GM21526 (cell line): ENCODE data around the gene PRELID2.
"Not testable (repeated sequence)": the region's sequence is repeated elsewhere in the genome, so short reads cannot be mapped to it uniquely, and the experiment has no call there.

ENCODE experiments used
- ATAC-seq: cut with Tn5 transposase; IDR thresholded peaks from one replicate; pipeline ENCODE4 v1.9.1; 2021; ENCODE audit warnings: moderate library complexity; ENCODE audit not compliant: unreplicated experiment, low FRiP score

The PRELID2 gene

GRCh38 chr5:145834917-145835847, at the start of gene PRELID2:
TSS of gene PRELID2 (minus strand) at chr5:145835342. CDS start at chr5:145835251, 91 bp downstream.
- ATAC-seq = peak; percentile 86

DNA sequence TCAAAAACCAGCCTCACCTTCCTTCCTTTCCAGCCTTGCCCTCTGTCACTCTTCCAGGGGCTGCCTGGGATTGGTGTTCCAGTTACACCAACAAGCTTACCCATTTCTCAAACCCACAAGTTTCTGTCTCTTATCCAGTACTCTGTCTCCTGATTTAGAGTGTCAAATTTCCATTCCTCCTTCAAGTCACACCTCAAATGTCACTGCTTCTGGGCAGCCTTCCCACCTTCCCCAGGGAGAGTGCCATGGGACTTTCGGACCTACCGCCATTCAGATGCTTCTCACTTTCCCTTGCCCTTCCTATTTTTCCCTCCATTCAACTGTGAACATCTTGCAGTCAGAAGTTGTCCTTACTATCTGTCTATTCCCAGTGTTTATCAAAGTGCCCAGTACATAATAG, 39.6 kb upstream of the PRELID2 start:
- no peak for ATAC-seq

GRCh38 chr5:145872914-145873313, 37.8 kb upstream of the PRELID2 start, which contains the start of gene GRXCR2:
TSS of gene GRXCR2 (minus strand) at chr5:145873014. CDS start at chr5:145872968, 46 bp downstream.
- ATAC-seq = no peak

DNA sequence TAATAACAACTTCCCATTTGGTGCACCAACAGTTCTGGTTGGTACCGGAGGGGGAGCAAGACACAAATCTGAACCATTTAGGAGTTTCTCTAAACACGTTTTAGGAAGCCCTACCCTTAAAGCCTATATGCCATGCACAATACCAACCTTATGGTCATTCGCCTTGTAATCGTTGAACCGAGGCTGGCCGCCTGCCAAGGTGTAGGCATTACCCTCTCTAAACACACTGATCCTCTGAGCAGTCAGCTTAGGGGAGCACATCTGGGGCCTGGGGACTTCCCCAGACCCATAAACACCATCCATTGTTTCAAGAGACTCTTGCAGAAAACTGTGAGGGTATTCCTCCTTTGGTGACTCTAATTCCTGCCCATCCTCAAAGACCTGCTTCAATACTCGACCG, 37.3 kb upstream of the PRELID2 start:
- ATAC-seq = no peak

- ATAC-seq = no peak
These were observed 34.6 kb upstream of the PRELID2 start for GRCh38 chr5:145869753-145870152.

GRCh38 chr5:145867806-145868205, 32.7 kb upstream of the PRELID2 start:
- no peak for ATAC-seq

GRCh38 chr5:145864432-145864831, 29.3 kb upstream of the PRELID2 start:
- ATAC-seq = not testable (repeated sequence)

GRCh38 chr5:145863003-145863402, 27.9 kb upstream of the PRELID2 start:
- no peak for ATAC-seq

GRCh38 chr5:145859897-145860296, 24.8 kb upstream of the PRELID2 start:
- ATAC-seq = no peak

GRCh38 chr5:145859453-145859852, 24.3 kb upstream of the PRELID2 start:
- ATAC-seq = no peak

DNA sequence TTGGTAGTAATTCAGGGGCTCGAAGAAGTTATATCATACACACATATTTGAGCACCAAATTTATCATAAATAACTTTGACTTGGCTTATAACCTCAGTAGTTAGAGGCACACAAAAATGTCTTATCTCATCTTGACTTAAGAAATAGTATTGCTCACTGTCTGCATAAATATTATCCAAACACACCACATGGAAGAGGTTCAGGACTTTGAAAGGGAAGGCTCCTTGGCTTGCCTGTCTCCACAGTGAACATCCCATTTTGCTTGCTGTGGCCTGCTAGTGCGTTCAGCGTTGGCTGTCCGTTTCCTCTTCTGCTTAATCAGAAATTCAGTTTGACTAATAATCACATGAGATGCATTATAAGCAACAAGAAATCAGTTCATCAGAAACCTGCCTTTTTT, 23.8 kb upstream of the PRELID2 start:
- no peak for ATAC-seq

GRCh38 chr5:145856285-145856818, 21.2 kb upstream of the PRELID2 start:
- no peak for ATAC-seq

DNA sequence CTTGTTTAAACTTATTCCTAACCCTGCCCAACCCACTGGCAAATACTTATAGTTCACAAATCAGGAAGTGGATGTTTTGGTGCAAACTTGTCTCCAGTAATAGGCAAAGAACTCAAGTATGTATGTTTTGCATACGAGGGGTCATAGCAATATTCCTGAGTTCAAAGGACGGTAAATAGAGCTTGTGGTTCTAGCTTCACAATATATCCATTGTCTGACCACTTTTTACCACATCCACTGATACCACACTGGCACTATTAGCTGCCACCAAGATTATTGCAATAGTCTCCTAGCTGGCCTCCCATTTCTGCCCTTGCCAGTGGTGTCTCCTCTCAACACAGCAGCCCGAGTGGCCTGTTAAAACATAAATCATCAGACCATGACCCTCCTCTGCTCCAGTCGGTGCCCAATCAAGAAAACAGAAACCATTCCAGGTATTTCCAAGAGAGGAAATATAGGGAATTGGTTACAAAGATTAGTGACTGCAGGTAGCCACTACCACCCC, 20.7 kb upstream of the PRELID2 start:
- no peak for ATAC-seq

DNA sequence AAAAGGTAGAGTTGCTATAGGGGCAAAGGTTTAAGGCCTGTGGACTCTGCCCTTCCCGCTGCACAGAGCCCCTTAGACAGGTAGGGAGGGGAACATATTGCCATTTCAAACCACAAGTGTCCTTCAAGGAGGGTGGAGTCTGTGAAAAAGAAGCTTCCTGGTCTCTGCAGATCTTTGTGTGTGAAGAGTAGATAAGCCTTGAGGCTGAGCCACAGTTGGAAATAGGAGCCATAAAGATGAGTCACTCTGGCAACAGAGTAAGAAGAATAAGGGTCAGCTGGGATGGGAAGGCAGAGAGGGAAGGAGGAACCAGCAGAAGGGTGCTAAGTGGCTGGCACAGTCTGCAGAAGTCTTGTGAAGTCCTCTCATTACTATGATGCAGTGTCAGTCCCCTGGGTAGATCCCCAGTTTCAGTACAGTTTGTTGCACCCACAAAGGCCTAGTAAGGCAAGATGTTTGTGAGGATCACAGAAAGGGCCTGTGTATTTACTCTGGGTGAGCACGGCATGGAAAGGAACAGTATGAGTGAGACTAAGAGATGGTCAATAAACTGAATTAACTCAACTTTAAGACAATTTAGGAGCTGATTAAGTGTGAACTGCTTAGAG, 19.6 kb upstream of the PRELID2 start:
- ATAC-seq = no peak

DNA sequence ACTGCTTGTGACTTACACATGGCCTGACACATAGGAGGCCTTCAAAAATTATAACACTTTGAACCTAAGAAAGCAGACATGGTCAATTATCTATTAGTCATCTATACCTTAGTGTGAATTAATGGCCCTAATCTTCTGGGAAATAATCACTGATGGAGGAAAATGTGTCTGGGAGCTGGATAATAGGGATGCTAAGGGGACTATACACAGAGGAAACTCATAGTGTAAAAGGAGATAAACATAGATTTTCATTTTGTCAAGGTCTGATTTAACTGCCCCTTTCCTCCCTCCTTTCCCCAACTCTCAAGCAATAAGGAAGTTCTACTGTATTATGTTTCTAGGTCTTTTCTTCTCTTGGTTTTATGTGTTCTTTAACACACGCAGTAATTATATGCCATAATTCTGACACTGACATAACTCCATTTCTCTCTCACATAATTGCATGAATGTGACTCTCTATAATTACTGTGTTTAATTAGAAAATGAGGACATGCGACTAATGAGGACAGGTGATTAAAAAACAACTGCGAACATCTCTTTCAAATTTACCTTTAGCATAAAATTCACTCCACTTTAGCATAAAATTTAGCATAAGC, 18.7 kb upstream of the PRELID2 start:
- no peak for ATAC-seq

GRCh38 chr5:145852990-145853389, 17.8 kb upstream of the PRELID2 start:
- ATAC-seq = no peak

DNA sequence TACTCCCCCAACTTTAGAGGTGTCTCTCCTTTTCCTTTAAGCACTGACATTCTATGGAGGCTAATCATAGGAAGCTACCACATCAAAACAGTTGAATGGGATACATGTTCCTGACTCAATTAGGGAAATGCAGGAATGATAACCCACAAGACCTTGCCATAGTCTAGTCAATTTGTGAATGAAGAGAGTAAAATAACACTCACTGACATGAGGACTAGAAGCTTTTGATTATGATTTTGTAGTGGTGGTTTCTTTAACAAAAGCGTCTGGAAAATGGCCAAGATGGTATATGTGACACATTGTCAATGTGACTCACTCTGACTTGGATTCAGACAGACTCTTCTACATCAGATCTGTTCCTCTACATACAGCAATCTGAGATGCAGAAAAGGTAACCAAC, 13.7 kb upstream of the PRELID2 start:
- ATAC-seq = no peak

DNA sequence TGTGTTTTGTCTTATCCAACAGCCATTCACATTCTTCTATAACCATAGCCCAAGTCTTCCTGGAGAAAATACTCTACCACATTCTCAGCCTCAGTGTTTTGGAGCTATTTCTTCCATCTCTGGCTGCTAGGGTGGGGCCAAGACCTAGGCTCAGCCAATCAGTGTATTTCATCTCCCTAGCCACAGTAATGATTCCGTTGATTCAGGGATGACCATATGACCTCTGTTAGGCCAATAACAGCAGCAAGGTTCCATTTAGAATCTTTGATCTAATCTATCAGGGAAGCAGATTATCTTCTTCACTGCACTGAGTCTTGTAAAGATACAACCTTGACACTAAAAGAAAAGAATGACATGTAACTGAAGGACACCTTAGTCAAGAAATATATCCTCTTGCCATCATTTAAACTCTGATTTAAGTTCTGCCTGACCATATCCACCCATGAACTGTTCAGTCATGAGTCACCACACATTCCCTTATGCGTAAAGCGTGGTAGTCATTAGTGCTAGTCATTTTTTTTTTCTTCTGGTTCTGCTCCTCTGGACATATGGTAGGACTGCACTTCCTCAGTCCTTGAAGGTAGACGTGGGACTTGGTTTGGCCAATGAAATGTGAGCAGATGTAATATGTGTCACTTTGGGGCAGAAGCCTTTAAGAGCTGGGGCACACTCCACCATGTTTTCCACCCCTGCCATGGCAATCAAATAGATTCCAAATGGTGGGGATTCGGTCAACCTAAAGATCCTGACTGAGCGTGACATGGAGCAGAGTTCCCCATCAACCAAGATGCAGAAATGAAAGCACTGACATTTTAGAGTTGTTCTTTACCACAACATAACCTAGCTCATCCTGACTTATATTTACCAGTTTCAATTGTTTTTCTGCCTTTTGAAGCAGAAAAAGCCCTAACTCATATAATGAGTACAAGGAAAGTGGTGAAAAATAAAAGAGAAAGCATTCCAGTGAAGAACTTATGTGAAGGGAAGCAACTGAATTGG, 12.7 kb upstream of the PRELID2 start:
- ATAC-seq = no peak

DNA sequence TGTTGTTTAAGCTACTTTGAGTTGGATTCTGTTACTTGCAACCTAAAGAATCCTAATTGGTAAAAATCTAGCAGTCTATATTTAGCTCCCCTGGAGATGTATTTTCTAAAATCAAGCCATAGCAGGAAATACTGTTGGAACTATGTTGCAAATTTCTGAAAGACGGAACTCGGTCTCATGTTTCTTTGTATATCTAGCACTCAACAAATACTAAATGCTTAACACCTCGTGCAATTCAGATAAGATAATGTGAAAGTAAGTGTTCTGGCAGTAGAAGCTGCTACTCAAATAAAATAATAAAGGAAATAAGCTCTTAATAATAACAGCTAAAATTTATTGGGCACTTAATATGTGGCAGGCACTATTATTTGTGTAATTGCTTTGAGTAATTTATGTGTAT, 10.9 kb upstream of the PRELID2 start:
- no peak for ATAC-seq

DNA sequence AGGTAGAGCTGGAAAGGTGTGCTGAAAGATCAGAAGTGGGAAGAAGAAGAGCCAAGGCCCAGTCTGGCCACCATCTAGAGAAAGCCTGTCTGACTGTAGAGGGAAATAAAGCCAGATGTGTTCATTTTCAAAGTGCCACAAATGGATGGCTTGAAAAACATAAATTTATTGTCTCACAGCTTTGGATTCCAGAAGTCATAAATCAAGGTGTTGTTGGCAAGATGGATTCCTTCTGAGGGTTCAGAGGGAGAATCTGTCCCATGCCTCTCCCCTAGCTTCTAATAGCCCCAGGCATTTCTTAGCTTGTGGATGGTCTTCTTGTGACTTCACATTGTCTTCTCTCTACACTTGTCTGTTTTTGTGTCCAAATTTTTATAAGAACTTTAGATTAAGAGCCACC, 6.2 kb upstream of the PRELID2 start:
- ATAC-seq = no peak
